Amniotic stem cell (primary cell): ENCODE results near the gene RNF4.
"Not testable (repeated sequence)": the region's sequence is repeated elsewhere in the genome, so short reads cannot be mapped to it uniquely, and the experiment has no call there.

Experiments
- DNase-seq: peaks from one replicate; lab custom pipeline; 2025; lab: John Stamatoyannopoulos, UW

The RNF4 gene

GRCh38 chr4:2486981-2487380 is 18.1 kb downstream of the RNF4 start:
- DNase-seq = no peak

GRCh38 chr4:2487632-2488031 is 18.7 kb downstream of the RNF4 start:
- DNase-seq = no peak

GRCh38 chr4:2489081-2489805 is 20.3 kb downstream of the RNF4 start:
- DNase-seq = no peak

GRCh38 chr4:2489841-2490552 is 21.1 kb downstream of the RNF4 start:
- no peak for DNase-seq

GRCh38 chr4:2492970-2493369 is 24.1 kb downstream of the RNF4 start:
- no peak for DNase-seq

GRCh38 chr4:2494992-2495391 is 26.1 kb downstream of the RNF4 start:
- DNase-seq = no peak

- no peak for DNase-seq
These were observed 28.4 kb downstream of the RNF4 start for GRCh38 chr4:2497324-2497723.

GRCh38 chr4:2497931-2498330 is 29.0 kb downstream of the RNF4 start:
- DNase-seq = no peak

GRCh38 chr4:2500547-2500946 is 31.6 kb downstream of the RNF4 start:
- DNase-seq = no peak

GRCh38 chr4:2501034-2501594 is 32.2 kb downstream of the RNF4 start:
- DNase-seq = no peak

GRCh38 chr4:2503809-2504208 is 34.9 kb downstream of the RNF4 start:
- DNase-seq = no peak

- DNase-seq = no peak
These were observed 38.4 kb downstream of the RNF4 start for GRCh38 chr4:2507259-2507658.

- no peak for DNase-seq
These were observed 38.9 kb downstream of the RNF4 start for GRCh38 chr4:2507855-2508254.

- no peak for DNase-seq
These were observed 41.7 kb downstream of the RNF4 start for GRCh38 chr4:2510351-2511259.

GRCh38 chr4:2511645-2512131 is 42.8 kb downstream of the RNF4 start:
- no peak for DNase-seq

GRCh38 chr4:2512396-2513135 is 43.7 kb downstream of the RNF4 start:
- DNase-seq = no peak

GRCh38 chr4:2514193-2514592 is 45.3 kb downstream of the RNF4 start:
- DNase-seq = not testable (repeated sequence)

- DNase-seq = not testable (repeated sequence)
These were observed 46.0 kb downstream of the RNF4 start for GRCh38 chr4:2514944-2515343.

GRCh38 chr4:2515830-2516550 is 47.1 kb downstream of the RNF4 start:
- DNase-seq = no peak

- DNase-seq = no peak
These were observed 47.7 kb downstream of the RNF4 start for GRCh38 chr4:2516635-2517034.

GRCh38 chr4:2526559-2526958 is 57.7 kb downstream of the RNF4 start:
- DNase-seq = no peak
